CD4-positive, alpha-beta T cell treated with Interleukin-2 at 100 ng/mL for 4 hours (primary cell): ENCODE data around the gene PPP1R9B.

Experiments
- DNase-seq: peaks from one replicate; pipeline ENCODE4 v3.0.0-alpha.2; 2020; ENCODE audit warnings: low spot score

Gene PPP1R9B

DNA sequence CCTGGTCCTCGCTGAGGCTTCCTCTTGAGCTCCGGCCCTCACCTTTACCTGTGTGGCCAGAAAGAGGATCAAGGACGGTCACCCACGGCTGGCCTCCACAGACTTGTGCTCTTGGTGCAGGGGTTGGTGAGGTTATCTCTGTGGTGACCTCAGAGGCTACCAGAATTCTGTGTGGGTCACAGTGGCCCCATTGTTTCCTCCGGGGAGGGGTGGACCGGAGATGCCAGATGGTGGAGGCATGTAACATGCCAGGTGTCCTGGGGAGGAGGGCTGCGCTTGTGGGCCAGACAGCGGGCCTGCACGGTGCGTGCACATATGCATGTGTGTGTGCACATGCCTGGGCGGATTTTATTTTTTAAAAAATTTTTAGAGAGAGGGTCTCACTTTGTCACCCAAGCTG lies 21.7 kb upstream of the PPP1R9B start:
- DNase-seq = no peak

DNA sequence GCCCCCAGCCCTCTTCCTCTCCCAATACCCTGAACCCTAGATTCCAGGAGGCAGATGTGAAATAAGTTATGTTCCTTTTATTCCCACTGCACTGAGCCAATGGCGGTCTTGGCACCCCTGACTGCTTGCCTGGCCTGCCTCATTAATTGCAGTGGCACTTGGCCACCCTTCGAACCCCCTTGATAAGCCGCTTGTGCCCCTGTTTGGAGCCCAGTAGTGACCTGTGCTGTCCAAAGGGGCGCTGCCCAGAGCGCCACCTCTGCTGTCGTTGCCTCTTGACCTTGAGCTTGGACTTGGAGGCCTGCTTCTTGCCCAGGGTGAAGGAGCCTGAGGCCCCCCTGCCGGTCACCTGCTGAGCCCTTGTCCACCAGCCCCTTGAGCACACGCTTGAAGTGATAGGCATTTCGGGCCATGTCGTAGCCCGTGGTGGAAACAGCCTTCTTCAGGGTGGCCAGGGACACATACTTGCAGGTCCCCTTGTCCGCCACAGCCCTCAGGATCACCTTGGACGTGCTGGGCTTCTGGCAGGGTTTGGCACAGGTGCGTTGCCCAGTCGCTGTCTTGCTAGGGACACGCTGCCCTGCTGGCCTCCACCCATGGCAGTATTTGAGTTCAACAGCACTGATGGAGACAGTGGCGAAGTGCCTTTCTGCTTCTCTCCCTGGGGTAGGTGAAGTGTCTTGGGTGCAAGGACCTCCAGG lies 21.0 kb upstream of the PPP1R9B start:
- DNase-seq = no peak

DNA sequence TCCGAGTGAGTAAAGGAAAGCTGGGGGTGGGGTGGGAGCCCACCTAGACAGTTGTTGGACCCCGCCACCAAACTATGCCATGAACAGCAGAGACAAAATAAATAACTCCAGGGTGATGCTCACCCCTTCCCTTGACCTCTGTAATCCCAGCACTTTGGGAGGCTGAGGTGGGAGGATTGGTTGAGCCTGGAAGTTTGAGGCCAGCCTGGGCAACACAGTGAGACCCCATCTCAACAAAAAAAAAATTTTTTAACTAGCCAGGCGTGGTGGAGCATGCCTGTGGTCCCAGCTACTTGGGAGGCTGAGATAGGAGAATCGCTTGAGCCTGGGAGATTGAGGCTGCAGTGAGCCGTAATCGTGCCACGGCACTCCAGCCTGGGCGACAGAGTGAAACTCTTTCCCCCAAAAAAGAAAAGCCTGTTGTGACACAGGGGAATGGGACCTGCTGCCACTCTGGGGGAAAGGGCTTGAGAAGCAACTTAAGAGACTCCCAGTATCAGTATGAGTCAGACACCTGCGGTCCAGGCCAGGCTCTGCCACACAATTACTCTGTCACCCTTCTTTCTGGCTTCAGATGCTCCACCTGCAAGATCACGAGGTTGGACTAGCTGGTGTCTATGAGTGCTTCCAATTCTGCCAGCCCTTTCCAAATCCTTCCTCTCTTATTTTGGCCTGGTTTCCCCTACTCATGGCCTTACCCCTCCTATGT lies 20.3 kb upstream of the PPP1R9B start:
- DNase-seq = peak; percentile 29

DNA sequence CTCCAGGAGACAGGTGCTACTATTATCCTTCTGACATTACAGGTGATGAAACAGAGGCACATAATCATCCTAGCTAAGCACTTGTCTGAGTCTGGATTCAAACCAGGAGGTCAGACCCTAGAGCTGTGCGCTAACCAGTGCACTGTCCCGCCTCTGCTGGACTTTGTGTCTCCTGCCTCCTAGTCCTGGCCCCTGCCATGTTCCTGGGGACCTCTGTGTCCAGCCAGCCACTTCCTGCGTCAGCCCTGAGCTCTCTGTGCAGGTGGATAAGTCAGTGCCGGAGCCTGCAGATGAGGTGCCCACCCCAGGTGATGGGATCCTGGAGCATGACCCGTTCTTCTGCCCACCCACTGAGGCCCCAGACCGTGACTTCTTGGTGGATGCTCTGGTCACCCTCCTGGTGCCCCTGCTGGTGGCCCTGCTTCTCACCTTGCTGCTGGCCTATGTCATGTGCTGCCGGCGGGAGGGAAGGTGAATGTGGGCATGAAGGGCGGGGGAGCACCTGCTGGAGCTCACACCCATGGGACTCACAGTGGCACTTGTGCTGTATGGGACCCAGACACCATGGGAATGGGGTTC lies 19.5 kb upstream of the PPP1R9B start:
- no peak for DNase-seq

DNA sequence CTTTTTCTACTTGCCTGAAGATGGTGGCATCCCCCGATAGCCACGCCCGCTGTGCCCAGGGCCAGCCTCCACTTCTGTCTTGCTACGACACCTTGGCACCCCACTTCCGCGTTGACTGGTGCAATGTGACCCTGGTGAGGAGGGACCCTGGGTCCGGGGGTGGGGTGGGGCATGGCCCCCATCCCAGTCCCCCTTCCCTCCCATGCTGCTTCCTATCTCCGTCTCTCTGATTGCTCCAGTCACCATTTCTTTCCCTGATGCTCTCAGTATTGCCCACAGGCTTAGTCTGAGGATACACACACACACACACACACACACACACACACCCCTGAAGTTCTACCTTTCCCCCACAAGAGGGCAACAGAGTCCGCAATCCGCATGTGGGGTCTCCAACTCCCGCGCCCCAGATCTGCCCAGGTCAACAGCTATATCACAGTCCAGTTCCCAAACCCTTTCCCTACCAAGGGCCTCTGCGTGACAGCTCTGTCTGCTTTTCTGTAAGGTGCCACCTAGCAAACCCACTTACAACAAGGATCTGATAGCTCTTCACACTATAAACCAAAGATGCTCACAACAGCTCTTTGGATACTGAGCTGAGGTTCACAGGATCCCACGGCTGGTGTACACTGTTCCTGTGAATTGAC lies 18.8 kb upstream of the PPP1R9B start:
- peak; percentile 67 for DNase-seq

DNA sequence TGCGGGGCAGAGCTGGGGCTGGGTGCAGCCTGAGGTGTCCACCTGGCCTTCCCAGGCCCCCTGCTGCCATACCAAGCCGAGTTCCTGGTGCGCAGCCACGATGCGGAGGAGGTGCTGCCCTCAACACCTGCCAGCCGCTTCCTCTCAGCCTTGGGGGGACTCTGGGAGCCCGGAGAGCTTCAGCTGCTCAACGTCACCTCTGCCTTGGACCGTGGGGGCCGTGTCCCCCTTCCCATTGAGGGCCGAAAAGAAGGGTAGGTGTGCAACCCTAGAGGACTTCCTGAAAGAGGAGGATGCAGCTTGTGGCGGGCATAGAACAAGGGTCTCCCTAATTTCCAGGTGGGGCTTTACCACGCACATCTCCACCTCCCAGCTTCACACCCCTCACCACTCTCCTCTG lies 17.8 kb upstream of the PPP1R9B start:
- no peak for DNase-seq

DNA sequence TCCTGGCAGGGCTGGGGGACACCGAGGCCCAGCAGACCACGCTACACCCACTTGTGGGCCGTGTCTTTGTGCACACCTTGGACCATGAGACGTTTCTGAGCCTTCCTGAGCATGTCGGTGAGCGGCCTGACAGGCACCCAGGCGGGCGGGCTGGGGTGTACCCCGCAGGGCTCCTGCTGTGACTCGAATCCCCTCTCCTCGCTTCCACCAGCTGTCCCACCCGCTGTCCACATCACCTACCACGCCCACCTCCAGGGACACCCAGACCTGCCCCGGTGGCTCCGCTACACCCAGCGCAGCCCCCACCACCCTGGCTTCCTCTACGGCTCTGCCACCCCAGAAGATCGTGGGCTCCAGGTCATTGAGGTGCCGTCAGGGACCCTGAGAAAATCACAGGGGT lies 16.9 kb upstream of the PPP1R9B start:
- DNase-seq = no peak

DNA sequence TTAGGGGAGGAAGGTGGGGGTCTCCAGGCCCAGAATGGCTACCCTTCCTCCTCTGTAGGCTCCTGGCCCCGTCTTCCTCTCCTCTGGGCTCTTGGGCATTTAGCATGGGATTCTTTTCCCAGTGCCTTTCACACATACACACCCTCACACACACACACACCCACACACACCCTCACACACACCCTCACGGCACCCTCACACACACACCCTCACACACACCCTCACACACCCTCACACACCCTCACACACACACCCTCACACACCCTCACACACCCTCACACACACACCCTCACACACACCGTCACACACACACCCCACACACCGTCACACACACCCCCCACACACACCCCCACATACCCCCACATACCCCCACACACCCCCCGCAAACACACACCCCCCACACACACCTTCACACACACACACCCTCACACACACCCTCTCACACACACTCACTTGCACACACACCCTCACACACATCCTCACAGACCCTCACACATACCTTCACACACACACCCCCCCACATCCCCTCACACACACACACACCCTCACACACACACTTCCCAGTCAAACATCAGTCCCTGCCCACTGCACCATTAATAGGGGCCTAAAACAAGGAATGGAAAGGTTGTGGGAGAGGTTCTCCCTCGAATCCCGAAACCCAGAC lies 16.2 kb upstream of the PPP1R9B start:
- DNase-seq = no peak

DNA sequence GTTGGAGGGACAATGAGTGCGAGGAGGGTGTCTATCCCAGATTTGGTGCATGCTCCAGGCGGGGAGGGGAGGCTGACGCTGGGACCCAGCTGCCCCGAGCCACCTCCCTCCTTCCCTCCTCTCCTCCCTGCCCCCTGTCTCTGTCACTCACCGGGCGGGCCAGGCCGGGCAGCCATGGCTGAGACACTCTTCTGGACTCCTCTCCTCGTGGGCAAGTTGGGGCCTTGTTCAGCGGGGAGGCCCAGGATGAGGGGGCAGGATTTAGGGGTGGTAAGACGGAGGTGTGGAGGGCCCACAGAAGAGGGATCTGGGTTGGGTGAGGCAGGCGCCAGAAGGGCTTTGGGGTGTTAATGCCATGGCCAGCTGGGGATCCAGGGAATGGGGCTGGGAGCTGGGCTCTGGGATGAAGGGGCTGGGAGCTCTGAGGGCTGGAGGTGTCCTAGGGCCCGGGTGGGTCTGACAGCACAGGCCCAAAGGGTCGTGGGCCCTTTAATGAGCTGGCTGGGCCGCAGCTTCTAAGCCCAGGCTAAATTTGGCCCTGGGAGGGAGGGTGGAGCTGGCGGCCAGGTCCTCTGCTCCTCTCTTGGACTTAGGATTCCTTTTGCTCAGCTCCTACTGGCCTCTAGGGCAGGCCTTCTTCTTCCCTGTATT lies 15.5 kb upstream of the PPP1R9B start, which contains the start of gene SGCA:
TSS of gene SGCA (plus strand) at position 139 of the 651 bp plus-strand sequence. CDS start at position 175, 36 bp downstream.
- no peak for DNase-seq

DNA sequence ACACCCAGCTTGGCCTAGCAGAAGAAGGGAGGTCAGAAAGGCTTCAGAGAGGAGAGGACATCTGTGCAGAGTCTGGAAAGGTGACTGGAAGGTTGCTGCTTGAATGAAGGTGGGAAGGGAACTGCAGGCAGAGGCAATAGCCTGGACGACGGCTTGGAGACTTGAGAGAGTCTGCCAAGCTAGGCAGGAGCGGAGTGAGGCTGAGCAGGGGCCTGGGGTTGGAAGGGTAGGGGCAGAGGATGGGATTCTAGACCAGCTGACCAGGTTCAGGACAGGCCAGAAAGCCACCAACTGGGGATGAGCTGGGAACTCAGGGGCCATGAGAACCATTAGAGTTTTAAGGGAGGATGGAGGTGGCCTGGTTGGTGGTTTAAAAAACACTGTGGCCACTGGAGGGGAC lies 15.0 kb upstream of the PPP1R9B start:
- no peak for DNase-seq

DNA sequence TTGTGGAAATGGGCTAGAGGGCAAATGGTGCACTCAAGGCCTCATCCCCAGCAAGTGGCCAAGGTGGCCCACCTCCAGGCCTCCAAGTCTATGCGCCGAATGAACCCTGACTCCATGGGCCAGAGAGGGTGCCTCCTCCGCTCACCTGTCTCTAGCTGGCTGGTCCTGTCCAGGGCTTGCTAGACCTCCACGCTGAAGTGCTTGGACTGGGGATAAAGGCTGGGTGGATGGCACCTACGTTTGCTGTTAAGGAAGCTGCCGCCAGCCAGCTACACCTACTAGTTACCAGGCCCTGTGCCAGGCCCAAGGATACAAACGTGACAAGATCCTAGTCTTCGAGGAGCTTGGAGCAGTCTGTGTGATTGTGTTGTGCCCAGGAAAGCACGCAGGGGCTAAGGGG lies 14.6 kb upstream of the PPP1R9B start:
- no peak for DNase-seq

DNA sequence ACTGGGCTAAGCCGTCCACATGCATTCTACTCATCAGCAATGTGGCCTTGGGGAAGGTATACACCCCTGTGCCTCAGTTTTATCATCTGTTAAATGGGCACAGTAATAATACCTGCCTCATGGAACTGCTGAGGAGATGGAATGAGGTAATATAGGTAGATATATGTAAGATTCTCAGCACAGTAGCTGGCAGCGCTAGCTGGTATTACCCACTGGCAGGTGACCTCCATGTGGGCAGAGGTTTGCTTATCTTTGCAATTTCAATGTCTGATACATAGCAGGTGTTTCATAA lies 14.2 kb upstream of the PPP1R9B start:
- no peak for DNase-seq

DNA sequence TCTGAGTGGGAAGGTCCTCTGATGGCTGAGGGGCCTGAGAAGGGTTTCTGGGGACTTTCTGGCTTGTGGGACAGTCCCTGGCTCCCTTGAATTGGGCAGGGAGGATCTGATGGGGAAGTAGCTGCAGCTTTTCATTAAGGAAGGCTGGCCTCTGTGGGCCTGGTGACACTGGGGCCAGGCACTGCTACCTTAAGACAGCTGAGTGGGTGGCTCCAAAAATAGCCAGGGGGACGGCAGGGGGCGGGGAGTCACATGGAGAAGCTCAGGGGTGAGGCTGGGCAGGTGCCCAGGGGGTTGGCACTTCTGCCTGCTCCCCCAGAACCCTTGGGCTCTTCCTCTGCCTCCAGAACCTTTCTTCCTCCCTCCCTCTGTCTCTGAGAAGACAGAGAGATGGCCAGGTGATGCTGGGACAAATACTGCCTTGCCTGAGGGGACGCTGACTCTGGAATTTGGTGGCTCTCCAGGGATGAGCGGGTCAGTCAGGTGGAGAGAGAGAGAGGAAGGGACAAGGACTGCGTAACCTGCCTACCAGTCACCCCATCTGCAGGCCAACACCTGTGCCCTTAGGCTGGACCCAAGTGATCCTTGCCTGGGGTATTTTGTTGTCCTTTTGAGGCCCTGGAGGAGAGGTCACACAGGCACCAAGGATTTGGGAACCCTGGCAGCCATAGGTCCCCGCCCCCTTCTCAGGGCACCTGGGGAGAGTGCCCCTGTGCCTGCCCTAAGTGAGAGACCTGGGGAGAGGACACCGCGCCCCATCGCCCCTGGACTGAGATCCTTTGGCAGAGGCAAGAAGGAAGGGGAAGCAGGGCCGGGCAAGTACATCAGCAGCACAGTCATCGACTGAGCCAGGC lies 13.6 kb upstream of the PPP1R9B start:
- DNase-seq = no peak

DNA sequence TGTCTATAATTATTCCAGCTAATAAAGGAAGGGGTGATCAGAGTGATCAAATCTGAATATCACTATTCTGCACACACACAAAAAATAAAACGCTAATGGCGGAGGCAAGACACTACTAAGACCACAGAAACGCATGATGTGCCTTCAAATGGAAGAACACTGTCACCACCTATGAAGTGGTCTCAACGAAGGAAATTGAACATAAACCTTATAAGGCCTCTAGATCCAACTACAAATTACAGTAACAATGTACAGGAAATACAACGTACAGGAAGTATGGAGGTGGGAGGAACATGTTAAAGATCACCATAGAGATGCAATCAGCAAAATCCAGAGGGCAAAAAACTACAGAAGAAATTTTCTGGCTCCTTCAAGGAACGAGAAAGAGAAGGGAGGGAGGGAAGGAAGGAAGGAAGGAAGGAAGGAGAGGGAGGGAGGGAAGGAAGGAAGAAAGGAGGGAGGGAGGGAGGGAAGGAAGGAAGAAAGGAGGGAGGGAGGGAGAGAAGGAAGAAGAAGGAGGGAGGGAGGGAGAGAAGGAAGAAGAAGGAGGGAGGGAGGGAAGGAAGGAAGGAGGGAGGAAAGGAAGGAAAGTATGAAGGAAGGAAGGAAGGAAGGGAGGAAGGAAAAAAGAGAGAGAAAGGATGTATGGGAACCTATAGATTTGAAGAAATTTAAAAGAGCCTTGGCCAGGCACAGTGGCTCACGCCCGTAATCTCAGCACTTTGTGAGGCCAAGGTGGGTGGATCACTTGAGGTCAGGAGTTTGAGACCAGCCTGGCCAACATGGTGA lies 12.2 kb upstream of the PPP1R9B start:
- DNase-seq = no peak

DNA sequence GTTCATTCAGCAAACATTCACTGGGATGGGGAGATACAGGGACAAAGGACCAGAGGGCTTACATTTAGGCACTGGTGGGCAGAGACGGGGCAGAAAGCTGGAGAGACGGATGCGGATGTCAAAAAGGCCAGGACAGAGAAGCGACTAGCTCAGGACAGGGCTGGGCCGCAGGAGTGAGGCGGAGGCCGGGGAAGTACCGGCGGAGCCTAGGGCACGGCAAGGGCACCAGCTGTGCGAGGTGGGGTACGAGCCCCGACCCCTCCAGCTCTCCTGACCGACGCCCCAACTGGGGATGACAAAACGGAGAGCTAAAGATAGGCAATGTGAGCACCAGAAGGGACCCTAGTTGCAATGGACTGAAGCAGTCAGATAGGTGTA lies 11.4 kb upstream of the PPP1R9B start:
- no peak for DNase-seq

DNA sequence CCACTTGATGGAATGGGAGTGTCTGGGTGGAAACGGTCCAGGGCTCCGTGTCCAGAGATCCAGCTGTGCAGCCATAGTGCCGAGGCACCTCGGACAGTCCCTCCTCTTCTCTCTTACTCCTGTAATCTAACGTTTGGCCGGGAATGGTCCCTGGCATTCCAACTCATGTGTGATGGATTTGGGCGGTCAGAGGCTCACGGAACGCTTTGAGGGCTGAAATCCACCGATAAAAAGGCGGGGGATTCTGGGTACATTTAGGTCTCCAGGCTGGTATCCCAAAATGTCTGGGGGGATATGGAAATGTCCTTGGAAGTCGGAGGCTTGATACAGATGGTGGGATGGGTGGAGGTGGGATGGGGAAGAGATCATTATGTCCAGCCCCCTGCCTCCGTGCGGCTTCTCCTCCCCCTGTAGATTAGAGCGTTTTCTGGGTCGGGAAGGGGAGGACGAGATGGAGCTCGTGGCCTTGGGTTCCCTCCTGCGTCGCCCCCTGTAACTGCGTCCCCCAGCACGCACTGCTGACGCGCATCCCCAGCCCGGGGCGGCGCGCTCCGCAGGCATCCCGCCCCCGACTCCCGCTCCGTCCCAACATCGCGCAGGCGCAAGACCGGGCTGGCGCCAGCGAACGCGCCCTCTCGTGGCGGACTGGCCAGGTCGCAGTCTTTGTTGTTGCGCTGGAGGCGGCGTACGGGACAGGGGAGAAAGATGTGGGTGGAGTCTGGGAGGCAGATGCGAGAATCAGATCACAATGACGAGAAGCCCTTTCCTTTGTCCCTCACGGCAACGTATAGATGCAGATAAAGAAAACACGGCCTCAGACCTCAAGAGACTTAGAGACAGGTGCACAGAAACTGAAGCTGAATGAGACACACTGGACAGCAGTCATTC lies 10.8 kb upstream of the PPP1R9B start:
- peak; percentile 95 for DNase-seq

DNA sequence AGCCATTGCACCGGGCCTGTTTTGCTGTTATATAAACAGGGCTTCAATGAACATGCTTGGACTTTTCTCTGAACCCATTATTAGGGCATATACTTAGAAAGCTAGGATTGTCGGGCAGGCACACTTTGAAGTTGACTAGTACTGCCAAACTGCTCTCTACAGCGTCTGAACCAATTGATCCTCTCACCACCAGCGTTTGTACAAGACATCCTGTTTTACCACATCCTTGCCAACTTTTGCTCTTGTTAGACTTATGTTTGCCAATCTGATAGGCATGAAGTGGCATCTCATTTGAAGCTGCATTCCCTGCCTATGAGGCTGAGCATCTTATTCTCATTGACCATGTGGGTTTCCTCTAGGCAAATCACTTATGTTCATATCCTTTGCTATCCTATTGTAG lies 7.4 kb upstream of the PPP1R9B start:
- DNase-seq = no peak

DNA sequence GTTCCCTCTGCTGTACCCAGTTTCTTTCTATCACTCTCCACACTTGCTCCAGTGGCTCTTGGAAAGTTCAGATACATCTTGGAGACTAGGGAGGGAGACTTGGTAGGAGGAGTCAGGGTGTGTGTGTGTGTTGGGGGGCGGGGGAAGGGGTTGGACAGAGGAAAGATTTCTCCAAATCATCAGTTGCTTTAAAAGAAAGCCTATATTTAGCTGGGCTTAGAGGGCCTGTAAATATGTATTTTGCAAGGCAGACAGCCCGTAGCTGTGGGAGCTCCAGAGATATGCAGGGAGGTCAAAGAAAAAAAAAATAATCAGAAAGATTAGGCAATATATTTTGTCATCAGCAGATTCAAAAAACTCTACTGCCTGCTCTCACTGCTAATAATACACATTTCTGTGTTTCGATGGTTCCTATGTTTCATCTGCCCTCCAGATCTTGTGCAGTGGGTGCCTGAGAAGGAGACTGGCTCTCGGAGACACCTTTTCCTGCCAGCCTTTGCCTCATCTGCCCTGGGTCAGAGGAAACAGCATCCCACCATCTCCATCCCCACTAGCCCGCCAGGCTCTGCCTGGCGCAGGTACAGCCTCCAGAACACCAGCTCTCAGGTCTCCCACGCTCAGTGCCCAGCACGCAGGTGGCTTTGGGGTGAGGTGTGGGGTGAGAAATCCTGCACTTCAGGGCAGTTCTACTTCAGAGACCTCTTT lies 4.8 kb upstream of the PPP1R9B start:
- DNase-seq = no peak

DNA sequence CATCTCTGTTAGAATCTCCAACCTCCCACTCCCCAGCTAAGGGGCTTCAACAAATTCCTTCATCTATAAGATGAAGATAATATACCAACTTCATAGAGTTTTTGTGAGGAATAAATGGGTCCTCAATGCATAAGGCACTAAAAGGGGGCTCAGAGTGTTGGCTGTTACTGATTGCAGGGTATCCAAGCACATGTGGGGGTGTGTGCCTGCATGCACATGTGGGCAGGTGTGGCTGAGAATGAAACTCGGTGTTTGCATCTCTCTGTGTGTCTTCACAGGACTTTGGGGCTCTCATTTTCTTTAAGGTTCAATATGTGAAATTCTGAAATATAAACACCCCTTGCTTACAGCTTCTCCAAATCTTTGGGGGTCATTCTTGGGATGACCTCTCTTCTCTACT lies 4.1 kb upstream of the PPP1R9B start:
- no peak for DNase-seq
